Lung (tissue), 12 donors: ENCODE results near the gene BANF2. TPM values are rescaled to one million over a fixed set of nuclear protein-coding genes. Genes with fewer than 3 reads are reported as not detected.

Source experiments
- ATAC-seq: fragments of 200-7000 bp; cut with Tn5 transposase; one replicate; pipeline ENCODE4 v1.9.1; 2020; ENCODE audit warnings: moderate number of reproducible peaks; ENCODE audit not compliant: insufficient read depth, low FRiP score
- DNase-seq, 3 donors: peaks; one replicate each; pipeline ENCODE4 v3.0.0-alpha.2; 2013 to 2017
- H3K27ac ChIP-seq, 2 donors: one replicate each; pipeline ENCODE4 v1.5.1; 2013; ENCODE audit warnings: mild to moderate bottlenecking in 2 of 2, moderate library complexity in 2 of 2, control low read depth in 1 of 2, inconsistent platforms in 1 of 2, low read depth in 1 of 2, low read length in 1 of 2
- H3K27me3 ChIP-seq, 3 donors: one replicate each; pipeline ENCODE4 v1.5.1; 2013; ENCODE audit warnings: low read length in 2 of 3; ENCODE audit not compliant: control insufficient read depth in 3 of 3, insufficient read depth in 3 of 3
- H3K36me3 ChIP-seq, 4 donors: one replicate each; pipeline ENCODE4 v1.5.1; 2013; ENCODE audit warnings: low read length in 4 of 4, mild to moderate bottlenecking in 1 of 4, moderate library complexity in 1 of 4; ENCODE audit not compliant: control insufficient read depth in 4 of 4, insufficient read depth in 4 of 4
- H3K4me1 ChIP-seq, 5 donors: one replicate each; pipeline ENCODE4 v1.5.1; 2013; ENCODE audit warnings: low read length in 5 of 5, mild to moderate bottlenecking in 2 of 5, moderate library complexity in 1 of 5; ENCODE audit not compliant: control insufficient read depth in 5 of 5, insufficient read depth in 5 of 5
- H3K4me3 ChIP-seq: one replicate; pipeline ENCODE4 v1.5.1; 2013; ENCODE audit warnings: mild to moderate bottlenecking, control low read depth, moderate library complexity
- H3K9ac ChIP-seq, 2 donors: one replicate each; pipeline ENCODE4 v1.5.1; 2013; ENCODE audit warnings: low read length in 2 of 2, control low read depth in 1 of 2; ENCODE audit not compliant: insufficient read depth in 1 of 2
- H3K9me3 ChIP-seq, 4 donors: one replicate each; pipeline ENCODE4 v1.5.1; 2013; ENCODE audit warnings: low read length in 3 of 4, mild to moderate bottlenecking in 1 of 4, moderate library complexity in 1 of 4; ENCODE audit not compliant: control insufficient read depth in 4 of 4, insufficient read depth in 3 of 4
- CTCF ChIP-seq: IDR thresholded peaks from 2 replicates; pipeline ENCODE4 v1.5.1; 2012; ENCODE audit warnings: mild to moderate bottlenecking; ENCODE audit errors: control extremely low read depth, extremely low read depth
- WGBS, 2 donors: extraction: QIAGEN DNeasy Blood & Tissue Kit; methylation state at CpG; one replicate each; pipeline ENCODE4 v1.1.7; 2013; 5-methylcytosine and 5-hydroxymethylcytosine counted together
- polyA plus RNA-seq, 2 donors: library from polyadenylated mRNA; stranded (reverse); fragments of 200-250 nt; gene quantifications; one replicate each; pipeline ENCODE4 v1.2.1, GENCODE V29; 2013
- total RNA-seq, 2 donors: library from RNA; depleted of rRNA in 1 of 2; stranded (reverse); fragments of >200 nt in 1 of 2; gene quantifications; one replicate each; pipeline ENCODE4 v1.2.1, GENCODE V29; 2014 to 2021
- donor health status: control.
- donor health status: control.
- donor health status: Bipolar disorder and iron deficiency.
- donor health status: healthy.
- donor health status: DM: yes; HTN: yes; CAD: no.

BANF2 gene
- total and polyA plus RNA-seq, 4 donors, result not detected

GRCh38 chr20:17675519-17676377 lies 24.0 kb upstream of the BANF2 start:
- Histone ChIP-seq H3K27ac (peak overlapping the region in 1 of 2 donors; percentile 34), H3K36me3 (peaks cover 2 to 24% (median 8%) of the 10 kb centered on the region in 4 donors), H3K9ac (no peak overlapping the region), H3K4me3 (no peak overlapping the region), H3K4me1 (peaks cover 0 to 24% (median 13%) of the 10 kb centered on the region in 5 donors), H3K27me3 (no peaks in the 10 kb centered on the region), H3K9me3 (no peaks in the 10 kb centered on the region)
- no peak for TF ChIP-seq CTCF
- DNase-seq (no peak), ATAC-seq (no peak)
- WGBS, 2 donors, result 86 to 88% methylated on average over 13 of the region's 13 CpGs

- H3K4me3 ChIP-seq, result no peak overlapping the region
- no peak overlapping the region for H3K9ac ChIP-seq
- ATAC-seq (no peak), DNase-seq (no peak)
- no peaks in the 10 kb centered on the region for H3K9me3 ChIP-seq
- H3K27me3 ChIP-seq, result no peaks in the 10 kb centered on the region
- no peak overlapping the region for H3K27ac ChIP-seq
- WGBS, 2 donors, result 93 to 94% methylated on average over 4 of the region's 4 CpGs
- peaks cover 0 to 24% (median 13%) of the 10 kb centered on the region in 5 donors for H3K4me1 ChIP-seq
- TF ChIP-seq CTCF, result no peak
- peaks cover 2 to 24% (median 7%) of the 10 kb centered on the region in 4 donors for H3K36me3 ChIP-seq
Observed at GRCh38 chr20:17676378-17676759, 23.4 kb upstream of the BANF2 start.

- ATAC-seq (no peak), DNase-seq (no peak)
- Histone ChIP-seq H3K27ac (no peak overlapping the region), H3K9me3 (no peaks in the 10 kb centered on the region), H3K9ac (no peak overlapping the region), H3K36me3 (peaks cover 0 to 21% (median 6%) of the 10 kb centered on the region in 4 donors), H3K4me1 (peaks cover 0 to 24% (median 13%) of the 10 kb centered on the region in 5 donors), H3K27me3 (no peaks in the 10 kb centered on the region), H3K4me3 (no peak overlapping the region)
- no peak for TF ChIP-seq CTCF
- 96 to 98% methylated on average over 2 of the region's 2 CpGs for WGBS, 2 donors
Observed at GRCh38 chr20:17676942-17677341, 22.8 kb upstream of the BANF2 start.
